ENCODE measurements around the gene BET1.

- TF ChIP-seq REST (IDR thresholded peaks at IDR 0.05; ENCODE audit: borderline replicate concordance) = no peak
- TF ChIP-seq REST (CRISPR knock-in tag; IDR thresholded peaks at IDR 0.05; ENCODE audit: low read depth) = no peak
- no peak for TF ChIP-seq NFRKB (IDR thresholded peaks at IDR 0.05; ENCODE audit: low read depth)
- no peak for TF ChIP-seq CTCF (IDR thresholded peaks at IDR 0.05 in 2 of 3, conservative IDR thresholded peaks at IDR 0.05 in 1 of 3; ENCODE audit: insufficient read depth in 2 of 3, low read depth in 1 of 3, low read length in 3 of 3)
- no peak for TF ChIP-seq CREB5 (CRISPR knock-in tag; IDR thresholded peaks at IDR 0.05)
- TF ChIP-seq ATF6 (CRISPR knock-in tag; IDR thresholded peaks at IDR 0.05) = no peak
- no peak for TF ChIP-seq KDM5B (IDR thresholded peaks at IDR 0.05; ENCODE audit: insufficient replicate concordance, low read depth, low read length)
These were observed 48.9 kb downstream of the BET1 start for GRCh38 chr7:93955304-93955703.
